CD4-positive, alpha-beta T cell treated with Interleukin-17A for 4 hours (primary cell): Measurements from ENCODE around the gene RAD9A.

Experiments
- DNase-seq: peaks from one replicate; pipeline ENCODE4 v3.0.0-alpha.2; 2020; ENCODE audit warnings: mixed read lengths

Gene RAD9A

GRCh38 chr11:67428052-67429001 is 36.5 kb downstream of the RAD9A start, which contains the start of gene RPS6KB2:
Gene RPS6KB2 (plus strand): TSS chr11:67428494. CDS start chr11:67428546, 52 bp downstream.
- DNase-seq, result peak; percentile 99

- DNase-seq, result no peak
These were observed 37.4 kb downstream of the RAD9A start for GRCh38 chr11:67429038-67429668.

- DNase-seq, result no peak
These were observed 37.9 kb downstream of the RAD9A start for GRCh38 chr11:67429722-67430121.

- no peak for DNase-seq
These were observed 39.8 kb downstream of the RAD9A start for GRCh38 chr11:67431346-67432249.

- DNase-seq, result no peak
These were observed 41.0 kb downstream of the RAD9A start for GRCh38 chr11:67432655-67433349.

- peak; percentile 29 for DNase-seq
These were observed 42.0 kb downstream of the RAD9A start for GRCh38 chr11:67433536-67434394.

- DNase-seq, result peak; percentile 35
These were observed 42.7 kb downstream of the RAD9A start for GRCh38 chr11:67434395-67434881.

GRCh38 chr11:67435031-67435726 is 43.4 kb downstream of the RAD9A start:
- peak; percentile 36 for DNase-seq

GRCh38 chr11:67435727-67436458 is 44.1 kb downstream of the RAD9A start:
- no peak for DNase-seq

- peak; percentile 81 for DNase-seq
These were observed 44.8 kb downstream of the RAD9A start for GRCh38 chr11:67436459-67437081.

- DNase-seq, result peak; percentile 91
These were observed 45.5 kb downstream of the RAD9A start, which contains the start of gene PTPRCAP for GRCh38 chr11:67437082-67437808. Gene PTPRCAP (minus strand): TSS chr11:67437682. CDS start chr11:67437619, 63 bp downstream.

- no peak for DNase-seq
These were observed 46.0 kb downstream of the RAD9A start for GRCh38 chr11:67437809-67438157.

- DNase-seq, result peak; percentile 86
These were observed 46.5 kb downstream of the RAD9A start for GRCh38 chr11:67438158-67438902.

- peak; percentile 47 for DNase-seq
These were observed 47.8 kb downstream of the RAD9A start for GRCh38 chr11:67439321-67440228.

- DNase-seq, result peak; percentile 48
These were observed 48.7 kb downstream of the RAD9A start for GRCh38 chr11:67440229-67441097.
